B cell (primary cell): ENCODE data around the gene HSPH1. TPM values are rescaled to one million over a fixed set of nuclear protein-coding genes. Genes with fewer than 3 reads are reported as not detected.

Experiments used
- ATAC-seq: fragments of 200-7000 bp; cut with Tn5 transposase; one replicate; pipeline ENCODE4 v1.10.0; 2021; ENCODE audit warnings: low read depth, mild to moderate bottlenecking, moderate number of reproducible peaks, moderate library complexity
- CTCF ChIA-PET: fragments of 350-600 bp; sonication (Branson Sonifier 250); formaldehyde crosslinking; loops from one replicate; lab custom pipeline; 2021; ENCODE audit warnings: antibody characterized with exemption, inconsistent platforms; lab: Charles Lee
- POLR2A ChIA-PET: fragments of 350-600 bp; sonication (Branson Sonifier 250); formaldehyde crosslinking; loops from one replicate; lab custom pipeline; 2021; ENCODE audit warnings: antibody characterized with exemption; lab: Charles Lee
- DNase-seq: peaks from one replicate; pipeline ENCODE4 v3.0.0; 2013
- H2AFZ ChIP-seq: 2 replicates; pipeline ENCODE4 v1.6.1; 2012; ENCODE audit warnings: mild to moderate bottlenecking, low read depth, low read length; ENCODE audit not compliant: insufficient read depth, poor library complexity, severe bottlenecking
- H3K27ac ChIP-seq, 2 donors: 1 replicate in 1 of 2; 2 replicates in 1 of 2; pipeline ENCODE4 v1.5.1; 2012 to 2013; ENCODE audit warnings: low read length in 2 of 2, mild to moderate bottlenecking in 2 of 2, moderate library complexity in 1 of 2
- H3K27me3 ChIP-seq, 4 experiments: fragments of 200-600 bp in 1 of 4; sonication (generic) in 1 of 4; replicated peaks in 1 of 4; 1 replicate in 2 of 4; 2 replicates in 2 of 4; pipeline versions ENCODE4 v1.6.1 to v1.7.0; 2013 to 2016; ENCODE audit warnings: low read length in 3 of 4, mild to moderate bottlenecking in 2 of 4, mixed read lengths in 1 of 4, moderate library complexity in 1 of 4; ENCODE audit not compliant: insufficient read depth in 4 of 4, control insufficient read depth in 3 of 4; ENCODE audit errors: control extremely low read depth in 1 of 4
- H3K36me3 ChIP-seq, 2 experiments: replicated peaks in 1 of 2; 1 replicate in 1 of 2; 2 replicates in 1 of 2; pipeline versions ENCODE4 v1.6.1 to v1.7.1; 2013; ENCODE audit warnings: low read length in 1 of 2; ENCODE audit not compliant: insufficient read depth in 2 of 2, control insufficient read depth in 1 of 2; ENCODE audit errors: control extremely low read depth in 1 of 2, extremely low read depth in 1 of 2
- H3K4me1 ChIP-seq, 2 donors: fragments of 200-600 bp in 1 of 2; sonication (generic) in 1 of 2; 1 replicate in 1 of 2; 2 replicates in 1 of 2; pipeline versions ENCODE4 v1.5.1 to v1.6.1; 2013 to 2017; ENCODE audit warnings: low read length in 2 of 2; ENCODE audit not compliant: control insufficient read depth in 2 of 2, insufficient read depth in 2 of 2
- H3K4me2 ChIP-seq: replicated peaks from 2 replicates; pipeline ENCODE3; 2012; ENCODE audit warnings: mild to moderate bottlenecking, low read depth, low read length; ENCODE audit not compliant: poor library complexity, severe bottlenecking
- H3K4me3 ChIP-seq, 5 experiments: fragments of 200-600 bp in 1 of 5; sonication (generic) in 1 of 5; 1 replicate in 3 of 5; 2 replicates in 2 of 5; pipeline versions ENCODE4 v1.5.1 to v1.7.0; 2011 to 2016; ENCODE audit warnings: low read length in 4 of 5, mild to moderate bottlenecking in 4 of 5, low read depth in 2 of 5, control low read depth in 1 of 5, moderate library complexity in 1 of 5; ENCODE audit not compliant: insufficient read depth in 1 of 5; ENCODE audit errors: control extremely low read depth in 1 of 5, extremely low read depth in 1 of 5
- H3K79me2 ChIP-seq: fragments of 200-600 bp; sonication (generic); one replicate; pipeline ENCODE4 v1.6.0; 2016; ENCODE audit warnings: low read length; ENCODE audit not compliant: control insufficient read depth, insufficient read depth
- H3K9ac ChIP-seq: fragments of 200-600 bp; sonication (generic); 2 replicates; pipeline ENCODE4 v1.6.1; 2017; ENCODE audit warnings: mild to moderate bottlenecking, low read length, moderate library complexity
- H3K9me3 ChIP-seq, 3 donors: one replicate each; pipeline versions ENCODE4 v1.6.1 to v1.7.1; 2013; ENCODE audit warnings: low read length in 2 of 3; ENCODE audit not compliant: control insufficient read depth in 2 of 3, insufficient read depth in 1 of 3; ENCODE audit errors: control extremely low read depth in 1 of 3
- H4K20me1 ChIP-seq: 2 replicates; pipeline ENCODE4 v1.6.0; 2012; ENCODE audit warnings: mild to moderate bottlenecking, low read length; ENCODE audit not compliant: insufficient read depth, control insufficient read depth, poor library complexity, severe bottlenecking
- H3K27ac Mint-ChIP-seq: one replicate; pipeline ENCODE4 v1.8.0; 2021; ENCODE audit warnings: mixed read lengths
- H3K27me3 Mint-ChIP-seq: one replicate; pipeline ENCODE4 v1.8.0; 2021; ENCODE audit warnings: mixed read lengths
- H3K4me1 Mint-ChIP-seq: one replicate; pipeline ENCODE4 v1.8.0; 2021; ENCODE audit warnings: mixed read lengths
- H3K4me3 Mint-ChIP-seq: one replicate; pipeline ENCODE4 v1.8.0; 2021; ENCODE audit warnings: mixed read lengths
- H3K9me3 Mint-ChIP-seq: one replicate; pipeline ENCODE4 v1.8.0; 2022; ENCODE audit warnings: mixed read lengths; ENCODE audit not compliant: insufficient read depth
- CTCF ChIP-seq: fragments of 200-600 bp; IDR thresholded peaks from one replicate; pipeline ENCODE4 v1.8.0; 2022; ENCODE audit warnings: antibody characterized with exemption, mild to moderate bottlenecking
- EZH2 ChIP-seq: IDR thresholded peaks from 2 replicates; pipeline ENCODE4 v1.6.1; 2012; ENCODE audit warnings: borderline replicate concordance, low read depth, mild to moderate bottlenecking, moderate library complexity, low read length; ENCODE audit not compliant: insufficient read depth, poor library complexity, severe bottlenecking
- WGBS: methylation state at CpG from one replicate; pipeline ENCODE4 v1.1.5; 2013; ENCODE audit warnings: missing lambda C conversion rate; ENCODE audit not compliant: insufficient coverage; 5-methylcytosine and 5-hydroxymethylcytosine counted together
- intact Hi-C: fragments of 100-400 bp; cut with micrococcal nuclease; formaldehyde crosslinking; loops from one replicate; pipeline ENCODE4 v1.10.0; 2022
- polyA plus RNA-seq: library from polyadenylated mRNA; depleted of rRNA; stranded (reverse); fragments of >200 nt; gene quantifications from 2 replicates; pipeline ENCODE4 v1.2.3, GENCODE V29; 2012
- total RNA-seq, 2 donors: library from RNA; stranded (reverse); fragments of 120-200 nt in 1 of 2; gene quantifications; 1 replicate in 1 of 2; 2 replicates in 1 of 2; pipeline versions ENCODE4 v1.2.3 to v1.2.4, GENCODE V29; 2013 to 2022

Gene HSPH1
- total and polyA plus RNA-seq, 2 donors (not counting 1 experiment from before 2014, with no cell fraction given), result 15.4 to 56.4 TPM

GRCh38 chr13:31133621-31134020 is 28.1 kb downstream of the HSPH1 start:
- POLR2A ChIA-PET, result no interaction called here
- no peak overlapping the region for H3K4me3 ChIP-seq
- no peaks in the 10 kb centered on the region for H4K20me1 ChIP-seq
- ATAC-seq, result no peak
- H3K79me2 ChIP-seq, result no peaks in the 10 kb centered on the region
- H3K4me1 ChIP-seq, result no peaks in the 10 kb centered on the region
- Mint-ChIP-seq H3K4me1 (peaks cover 9% of the 10 kb centered on the region), H3K27ac (no peak overlapping the region), H3K9me3 (no peaks in the 10 kb centered on the region), H3K27me3 (peaks cover 4% of the 10 kb centered on the region), H3K4me3 (no peak overlapping the region)
- H2AFZ ChIP-seq, result no peak overlapping the region
- H3K9ac ChIP-seq, result no peak overlapping the region
- 80% methylated on average over 1 of the region's 5 CpGs for WGBS
- no peak overlapping the region for H3K4me2 ChIP-seq
- intact Hi-C loops, result no loop called here
- no peaks in the 10 kb centered on the region for H3K27me3 ChIP-seq
- no peak overlapping the region for H3K27ac ChIP-seq
- no peak for DNase-seq
- no peak for TF ChIP-seq CTCF
- no peak for TF ChIP-seq EZH2
- CTCF ChIA-PET, result no interaction called here
- no peaks in the 10 kb centered on the region for H3K9me3 ChIP-seq
- peaks cover 5 to 22% of the 10 kb centered on the region in 2 experiments for H3K36me3 ChIP-seq

GRCh38 chr13:31131470-31131961 is 30.2 kb downstream of the HSPH1 start:
- TF ChIP-seq CTCF (no peak), EZH2 (no peak)
- Histone ChIP-seq H3K9ac (no peak overlapping the region), H3K4me2 (no peak overlapping the region), H2AFZ (no peak overlapping the region), H4K20me1 (no peaks in the 10 kb centered on the region), H3K4me1 (no peaks in the 10 kb centered on the region), H3K27me3 (peaks cover 0 to 3% (median 1%) of the 10 kb centered on the region in 4 experiments), H3K36me3 (peaks cover 0 to 2% of the 10 kb centered on the region in 2 experiments), H3K4me3 (no peak overlapping the region), H3K9me3 (no peaks in the 10 kb centered on the region), H3K27ac (no peak overlapping the region), H3K79me2 (no peaks in the 10 kb centered on the region)
- ATAC-seq (no peak), DNase-seq (no peak)
- no peak overlapping the region for H3K27ac Mint-ChIP-seq
- intact Hi-C loops, result no loop called here
- POLR2A ChIA-PET, result no interaction called here
- 0% methylated on average over 1 of the region's 6 CpGs for WGBS
- H3K4me3 Mint-ChIP-seq, result no peak overlapping the region
- H3K27me3 Mint-ChIP-seq, result peaks cover 15% of the 10 kb centered on the region
- CTCF ChIA-PET, result no interaction called here
- H3K9me3 Mint-ChIP-seq, result no peaks in the 10 kb centered on the region
- peaks cover 9% of the 10 kb centered on the region for H3K4me1 Mint-ChIP-seq
